GM23338 (cell line): ENCODE results near the gene CHST2.

Experiments
- CREB1 ChIP-seq: fragments of 250-450 bp; sonication (Bioruptor Pico); IDR thresholded peaks from 2 replicates; pipeline ENCODE4 v1.5.0; 2020; ENCODE audit warnings: low read depth, mild to moderate bottlenecking, moderate library complexity
- CTCF ChIP-seq, 2 experiments: fragments of 200-600 bp in 1 of 2; sonication (generic) in 1 of 2; conservative IDR thresholded peaks; 2 replicates each; pipeline versions ENCODE4 v1.5.1 to v1.6.1; 2016 to 2017; ENCODE audit warnings: antibody characterized with exemption in 2 of 2, low read depth in 2 of 2, mild to moderate bottlenecking in 2 of 2, moderate library complexity in 1 of 2
- EZH2 ChIP-seq: fragments of 200-600 bp; sonication (generic); IDR thresholded peaks from one replicate; pipeline ENCODE4 v1.8.0; 2017; ENCODE audit warnings: antibody characterized with exemption, mild to moderate bottlenecking, low read depth; ENCODE audit not compliant: unreplicated experiment
- EZH2phosphoT487 ChIP-seq: fragments of 200-600 bp; sonication (generic); IDR thresholded peaks from one replicate; pipeline ENCODE4 v1.8.1; 2018; ENCODE audit warnings: antibody characterized with exemption; ENCODE audit not compliant: unreplicated experiment
- JUNB ChIP-seq: IDR thresholded peaks from one replicate; pipeline ENCODE4 v1.6.1; 2016; ENCODE audit warnings: antibody characterized with exemption; ENCODE audit not compliant: unreplicated experiment
- NANOG ChIP-seq: IDR thresholded peaks from 2 replicates; pipeline ENCODE4 v1.6.1; 2016; ENCODE audit warnings: antibody characterized with exemption, borderline replicate concordance
- POLR2AphosphoS5 ChIP-seq: IDR thresholded peaks from 2 replicates; pipeline ENCODE4 v1.6.1; 2016; ENCODE audit warnings: antibody characterized with exemption, low read depth
- REST ChIP-seq: IDR thresholded peaks from one replicate; pipeline ENCODE4 v1.6.1; 2018; ENCODE audit warnings: antibody characterized with exemption; ENCODE audit not compliant: unreplicated experiment
- ZNF331 ChIP-seq: fragments of 250-450 bp; sonication (Bioruptor Pico); IDR thresholded peaks from 2 replicates; pipeline ENCODE4 v1.5.0; 2020; ENCODE audit warnings: low read depth, mild to moderate bottlenecking, moderate library complexity
- ZNF462 ChIP-seq: fragments of 250-450 bp; sonication (Bioruptor Pico); IDR thresholded peaks from 2 replicates; pipeline ENCODE4 v1.5.0; 2020; ENCODE audit warnings: mild to moderate bottlenecking, moderate library complexity

GRCh38 chr3:143083781-143084180 lies 35.8 kb upstream of the CHST2 start:
- no peak for TF ChIP-seq CTCF (conservative IDR thresholded peaks at IDR 0.05; ENCODE audit: low read depth in 2 of 2)
- no peak for TF ChIP-seq ZNF462
- no peak for TF ChIP-seq EZH2
- TF ChIP-seq JUNB, result no peak
- TF ChIP-seq POLR2AphosphoS5, result no peak
- no peak for TF ChIP-seq CREB1
- TF ChIP-seq EZH2phosphoT487, result no peak
- TF ChIP-seq NANOG, result no peak
- TF ChIP-seq REST, result no peak
- TF ChIP-seq ZNF331, result no peak
